HG02763 (cell line): ENCODE data around the gene FOXL1.

ENCODE experiments used
- ATAC-seq: cut with Tn5 transposase; IDR thresholded peaks from one replicate; pipeline ENCODE4 v1.9.1; 2021; ENCODE audit warnings: mild to moderate bottlenecking, moderate library complexity; ENCODE audit not compliant: unreplicated experiment

Gene FOXL1

GRCh38 chr16:86567701-86568581, 10.4 kb upstream of the FOXL1 start:
- no peak for ATAC-seq

GRCh38 chr16:86568677-86569623, 9.4 kb upstream of the FOXL1 start:
- no peak for ATAC-seq

GRCh38 chr16:86569701-86570447, 8.5 kb upstream of the FOXL1 start:
- no peak for ATAC-seq

- ATAC-seq: no peak
These were observed 7.5 kb upstream of the FOXL1 start for GRCh38 chr16:86570558-86571529.

- no peak for ATAC-seq
These were observed 6.8 kb upstream of the FOXL1 start for GRCh38 chr16:86571530-86571915.

GRCh38 chr16:86572041-86572521, 6.3 kb upstream of the FOXL1 start:
- no peak for ATAC-seq

GRCh38 chr16:86572606-86573005, 5.7 kb upstream of the FOXL1 start:
- ATAC-seq: no peak

GRCh38 chr16:86573215-86573614, 5.1 kb upstream of the FOXL1 start:
- ATAC-seq: no peak

GRCh38 chr16:86573646-86574508, 4.5 kb upstream of the FOXL1 start:
- ATAC-seq: no peak

- ATAC-seq: no peak
These were observed 3.7 kb upstream of the FOXL1 start for GRCh38 chr16:86574646-86575045.

GRCh38 chr16:86575095-86575685, 3.2 kb upstream of the FOXL1 start:
- ATAC-seq: no peak

GRCh38 chr16:86575754-86576557, 2.4 kb upstream of the FOXL1 start:
- ATAC-seq: no peak

- no peak for ATAC-seq
These were observed 1.6 kb upstream of the FOXL1 start for GRCh38 chr16:86576591-86577313.

- ATAC-seq: no peak
These were observed 906 bp upstream of the FOXL1 start for GRCh38 chr16:86577314-86577971.

GRCh38 chr16:86578611-86579267, 390 bp downstream of the FOXL1 start:
- ATAC-seq: no peak
